HG02678 (cell line): ENCODE results near the gene PDLIM5.

ENCODE experiments used
- ATAC-seq: cut with Tn5 transposase; IDR thresholded peaks from one replicate; pipeline ENCODE4 v1.9.1; 2021; ENCODE audit warnings: mild to moderate bottlenecking, moderate library complexity; ENCODE audit not compliant: unreplicated experiment

The PDLIM5 gene

DNA sequence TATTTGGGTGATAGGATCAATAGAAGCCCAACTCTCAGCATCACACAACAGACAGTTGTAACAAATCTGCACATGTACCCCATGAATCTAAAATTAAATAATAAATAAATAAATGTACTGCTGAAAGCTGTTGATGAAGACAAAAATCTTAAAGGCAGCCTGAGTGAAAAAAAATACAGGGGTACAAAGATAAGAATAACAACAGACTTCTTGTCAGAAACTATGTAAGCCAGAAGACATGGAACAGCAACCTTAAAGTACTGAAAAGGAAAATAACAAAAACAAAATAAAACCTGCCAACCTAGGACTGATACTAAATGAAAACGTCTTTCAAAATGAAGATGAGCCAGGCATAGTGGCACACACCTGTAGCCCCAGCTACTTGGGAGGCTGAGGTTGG is 25.0 kb upstream of the PDLIM5 start:
- ATAC-seq = no peak

DNA sequence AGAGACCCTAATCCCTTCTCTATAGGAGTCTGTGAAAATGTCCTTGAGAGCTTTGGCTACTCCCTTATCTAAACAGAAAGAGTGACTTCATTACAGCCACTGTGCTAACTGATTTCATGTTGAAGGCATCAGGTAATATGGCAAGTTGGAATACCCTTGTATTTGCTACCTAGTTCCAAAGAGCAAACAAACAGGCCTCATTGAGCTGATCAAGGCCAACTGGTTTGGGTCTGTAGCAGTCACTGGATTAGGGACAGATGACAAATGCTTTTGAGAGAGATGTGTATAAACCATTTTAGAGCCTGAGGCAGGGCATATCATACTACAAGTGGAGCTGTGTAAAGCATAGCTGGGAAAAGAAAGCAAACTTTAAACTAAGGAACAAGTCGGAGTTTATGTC is 22.9 kb upstream of the PDLIM5 start:
- ATAC-seq = no peak

DNA sequence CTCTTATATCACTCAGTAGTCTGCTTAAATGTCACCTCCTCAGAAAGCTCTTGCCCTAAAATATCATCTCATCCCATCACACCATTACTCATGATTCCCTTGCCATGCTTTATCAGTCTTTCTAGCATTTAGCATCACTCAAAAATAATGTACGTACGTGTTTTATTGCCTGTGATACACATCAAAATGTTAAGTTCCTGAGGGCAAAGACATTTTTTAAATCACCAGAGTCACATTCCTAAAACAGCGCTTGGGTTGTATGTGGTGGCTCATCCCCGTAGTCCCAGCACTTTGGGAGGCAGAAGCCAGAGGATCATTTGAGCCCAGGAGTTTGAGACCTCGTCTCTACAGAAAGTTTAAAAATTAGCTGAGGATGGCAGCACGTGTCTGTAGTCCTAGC is 21.3 kb upstream of the PDLIM5 start:
- ATAC-seq = no peak

DNA sequence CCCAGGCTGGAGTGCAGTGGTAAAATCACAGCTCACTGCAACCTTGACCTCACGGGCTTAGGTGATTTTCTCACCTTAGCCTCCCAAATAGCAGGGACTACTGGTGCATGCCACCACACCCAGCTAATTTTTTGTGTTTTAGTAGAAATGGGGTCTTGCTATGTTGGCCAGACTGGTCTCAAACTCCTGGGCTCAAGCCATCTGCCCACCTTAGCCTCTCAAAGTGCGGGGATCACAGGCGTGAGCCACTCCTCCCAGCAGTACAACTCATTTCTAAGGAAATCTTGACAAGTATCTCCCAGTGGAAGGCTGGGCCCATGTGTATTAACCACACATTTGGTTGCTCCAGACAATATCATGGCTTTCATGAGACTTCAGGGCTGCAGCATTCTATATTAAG is 20.4 kb upstream of the PDLIM5 start:
- no peak for ATAC-seq

DNA sequence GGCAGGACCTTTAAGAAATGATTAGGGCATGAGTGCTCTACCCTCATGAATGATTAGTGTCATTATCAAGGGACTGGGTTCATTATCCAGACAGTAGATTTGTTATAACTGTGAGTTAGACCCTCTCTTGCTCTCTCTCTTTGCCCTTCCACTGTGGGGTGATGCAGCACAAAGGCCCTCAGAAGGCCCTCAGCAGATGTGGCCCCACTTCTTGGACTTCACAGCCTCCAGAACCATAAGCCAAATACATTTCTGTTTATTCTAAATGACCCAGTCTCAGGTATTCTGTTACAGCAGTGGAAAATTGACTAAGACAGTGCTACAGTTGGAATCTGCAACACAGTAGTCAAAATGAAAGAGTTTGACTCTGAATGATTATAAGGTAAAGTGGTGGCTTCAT is 17.2 kb upstream of the PDLIM5 start:
- no peak for ATAC-seq

DNA sequence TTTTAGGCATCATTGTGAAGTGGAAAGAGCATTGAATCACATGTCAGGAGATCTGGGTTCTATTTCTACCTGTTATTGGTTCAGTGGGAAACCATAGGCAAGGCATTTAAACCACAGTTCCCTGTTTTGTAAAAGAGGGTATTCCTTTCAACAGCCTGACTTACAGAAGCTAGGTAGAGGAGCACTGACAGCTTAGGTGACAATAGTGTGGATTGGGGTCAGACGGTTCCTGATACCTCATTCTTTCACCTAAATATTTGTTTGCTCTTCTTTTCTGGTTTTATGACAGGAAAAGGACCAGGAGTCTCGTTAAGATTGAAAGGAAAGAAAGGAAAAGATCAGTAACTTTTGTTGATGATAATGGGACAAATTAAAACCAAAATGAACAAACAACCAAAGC is 15.9 kb upstream of the PDLIM5 start:
- no peak for ATAC-seq

DNA sequence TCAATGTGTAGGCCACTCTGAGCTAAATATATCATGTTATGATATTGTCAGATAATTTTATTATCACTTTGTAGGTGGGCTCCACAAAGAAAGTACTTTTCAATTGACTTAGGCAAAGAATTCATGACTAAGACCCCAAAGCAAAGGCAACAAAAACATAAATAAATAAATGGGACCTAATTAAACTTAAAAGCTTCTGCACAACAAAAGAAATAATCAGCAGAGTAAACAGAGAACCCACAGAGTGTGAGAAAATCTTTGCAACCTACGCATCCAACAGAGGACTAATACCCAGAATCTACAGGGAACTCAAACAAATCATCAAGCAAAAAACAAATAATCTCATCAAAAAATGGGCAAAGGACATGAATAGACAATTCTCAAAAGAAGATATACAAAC is 15.2 kb upstream of the PDLIM5 start:
- no peak for ATAC-seq

DNA sequence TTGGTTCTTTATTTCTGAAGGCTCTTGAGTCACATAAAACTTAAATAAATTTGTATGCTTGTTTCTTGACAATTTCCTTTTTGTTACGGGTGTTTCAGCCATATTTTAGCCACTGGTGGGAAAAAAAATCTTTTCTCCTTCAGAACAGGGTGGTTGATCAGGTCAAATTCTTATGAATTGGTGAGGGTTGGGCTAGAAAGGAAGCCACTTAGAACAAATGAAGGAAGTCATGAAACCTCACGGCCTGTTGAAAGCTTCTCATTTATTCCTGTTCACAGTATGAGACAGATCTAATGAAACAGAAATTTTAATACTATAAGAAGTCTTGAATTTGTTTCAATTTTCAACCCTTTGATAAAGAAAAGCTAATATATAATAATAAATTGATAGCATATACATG is 12.1 kb upstream of the PDLIM5 start:
- ATAC-seq = no peak

DNA sequence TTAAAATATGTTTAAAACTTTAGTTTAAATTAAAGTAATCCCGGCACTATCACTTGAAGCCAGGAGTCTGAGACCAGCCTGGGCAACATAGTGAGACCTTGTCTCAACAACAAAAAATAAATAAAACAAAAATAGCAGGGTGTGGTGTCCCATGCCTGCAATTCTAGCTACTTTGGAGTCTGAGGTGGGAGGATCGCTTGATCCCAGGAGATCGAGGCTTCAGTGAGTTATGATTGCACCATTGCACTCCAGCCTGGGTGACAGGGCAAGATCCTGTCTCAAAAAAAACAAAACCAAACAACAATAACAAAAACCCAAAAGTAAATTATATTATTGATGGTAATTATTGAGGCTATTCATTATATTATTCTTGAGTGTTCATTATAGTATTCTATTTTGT is 9.9 kb upstream of the PDLIM5 start:
- no peak for ATAC-seq

DNA sequence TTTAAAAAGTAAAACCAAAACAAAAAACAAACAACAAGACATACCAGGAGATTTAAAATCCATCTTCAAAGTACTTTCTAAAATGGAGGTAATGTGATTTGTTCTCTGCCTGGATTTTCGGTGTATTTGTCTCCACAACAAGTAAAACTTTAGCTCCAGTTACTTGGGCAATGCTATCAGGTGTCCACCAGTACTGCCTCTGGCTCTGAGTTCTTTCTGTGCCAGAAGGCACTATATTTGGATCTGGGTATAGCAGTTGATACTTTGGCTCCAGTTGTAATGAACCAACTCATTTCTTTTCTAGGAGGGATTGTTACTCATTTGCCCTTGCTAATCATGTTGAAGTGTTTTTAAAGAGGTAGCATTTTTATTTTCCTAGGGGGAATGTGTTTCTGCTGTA is 9.5 kb upstream of the PDLIM5 start:
- no peak for ATAC-seq

DNA sequence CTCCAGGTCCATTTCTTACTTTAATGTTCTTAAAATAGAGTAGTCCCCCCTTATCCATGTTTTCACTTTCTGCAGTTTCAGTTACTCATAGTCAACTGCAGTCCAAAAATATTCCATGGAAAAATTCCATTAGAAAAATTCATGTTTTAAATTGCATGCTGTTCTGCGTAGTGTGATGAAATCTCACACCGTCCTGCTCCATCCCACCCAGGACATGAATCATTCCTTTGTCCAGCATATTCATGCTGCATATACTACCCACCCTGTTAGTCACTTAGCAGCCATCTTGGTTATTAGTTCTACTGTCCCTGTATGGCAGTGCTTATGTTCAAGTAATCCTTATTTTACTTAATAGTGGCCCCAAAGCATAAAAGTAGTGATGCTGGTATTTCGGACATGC is 5.4 kb upstream of the PDLIM5 start:
- no peak for ATAC-seq

DNA sequence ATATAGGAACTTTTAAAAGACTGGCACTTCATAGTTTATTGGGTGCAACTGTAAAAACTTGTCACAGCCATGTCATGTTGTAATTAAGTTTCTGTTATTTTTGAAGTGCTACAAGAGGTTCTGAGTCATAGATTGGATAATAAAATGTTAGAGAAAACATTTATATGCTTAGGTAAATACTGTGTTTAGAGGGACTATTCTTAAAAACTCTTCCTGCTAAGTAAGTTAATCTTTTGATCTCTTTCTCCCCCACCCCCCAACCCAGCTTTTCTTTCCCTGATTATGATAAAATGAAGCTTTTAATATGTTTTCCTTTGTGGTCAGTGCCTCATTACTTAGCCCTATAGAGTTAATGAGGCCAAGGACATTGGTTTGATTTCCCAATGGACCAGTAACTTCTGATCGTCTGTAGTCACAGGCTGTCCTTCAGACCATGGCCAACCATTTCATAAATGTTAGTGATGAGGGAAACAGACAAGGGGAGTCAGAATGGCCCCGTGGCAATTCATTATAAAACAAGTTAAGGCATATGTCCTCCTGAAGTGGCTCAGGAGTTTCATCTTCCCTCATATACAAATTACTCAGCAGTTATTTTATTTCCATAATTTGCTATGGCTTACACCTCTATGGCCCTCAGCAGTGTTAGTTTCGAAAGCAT is 3.9 kb upstream of the PDLIM5 start:
- ATAC-seq = no peak

DNA sequence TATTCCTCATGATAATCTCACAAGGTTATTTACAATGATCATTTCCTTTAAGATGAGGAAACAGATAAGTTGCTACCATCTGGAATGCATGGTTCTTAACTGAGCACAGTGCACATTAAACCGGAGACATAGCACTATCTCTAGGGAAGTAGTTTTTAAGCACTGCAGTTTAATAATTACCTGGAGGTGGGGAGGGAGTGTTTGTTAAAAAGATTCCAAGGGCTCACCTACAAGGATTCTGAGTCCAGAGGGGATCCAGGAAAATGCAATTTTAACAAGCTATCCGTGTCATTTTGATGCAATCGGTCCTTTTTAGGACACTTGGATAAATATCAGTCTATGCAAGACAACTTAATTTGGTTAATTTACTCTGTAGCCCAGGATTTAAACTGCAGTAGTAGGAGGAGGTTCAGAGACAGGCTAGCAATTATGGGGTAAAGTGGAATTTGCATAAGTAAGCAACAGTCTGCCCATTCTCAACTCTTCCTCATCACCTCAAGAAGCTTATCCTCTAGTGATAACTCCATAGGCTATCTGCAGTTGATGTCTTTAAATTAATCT is 2.8 kb upstream of the PDLIM5 start:
- ATAC-seq = no peak

DNA sequence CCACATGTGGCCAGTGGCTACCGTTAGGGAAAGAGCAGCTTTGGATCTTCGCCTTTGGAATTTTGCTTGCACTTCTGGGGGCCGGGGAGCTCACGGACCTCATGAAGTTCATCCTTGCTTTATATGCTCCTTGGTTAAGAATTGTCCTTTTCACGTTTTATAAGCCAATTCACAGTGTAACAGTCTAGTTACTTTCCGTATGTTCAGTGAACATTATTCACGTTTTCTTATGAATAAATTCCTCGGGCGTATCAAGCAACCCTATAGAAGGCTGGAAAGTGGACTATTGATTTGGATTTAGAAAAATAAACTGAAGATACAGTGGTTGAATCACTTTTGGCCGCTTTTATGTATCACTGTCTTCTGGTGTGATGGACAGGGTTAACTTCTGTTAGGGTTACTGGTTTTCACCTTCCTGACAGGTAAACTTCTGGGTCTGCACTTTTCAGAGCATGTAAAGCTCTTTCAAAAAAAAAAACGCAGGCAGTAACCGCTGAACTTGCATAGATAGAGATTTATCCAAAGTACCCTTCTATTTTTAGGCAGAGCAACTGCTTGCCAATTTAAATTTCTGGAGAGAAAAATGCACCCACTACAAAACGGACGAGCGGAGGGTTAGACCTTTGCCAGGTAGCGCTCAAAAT is 569 bp upstream of the PDLIM5 start:
- no peak for ATAC-seq

DNA sequence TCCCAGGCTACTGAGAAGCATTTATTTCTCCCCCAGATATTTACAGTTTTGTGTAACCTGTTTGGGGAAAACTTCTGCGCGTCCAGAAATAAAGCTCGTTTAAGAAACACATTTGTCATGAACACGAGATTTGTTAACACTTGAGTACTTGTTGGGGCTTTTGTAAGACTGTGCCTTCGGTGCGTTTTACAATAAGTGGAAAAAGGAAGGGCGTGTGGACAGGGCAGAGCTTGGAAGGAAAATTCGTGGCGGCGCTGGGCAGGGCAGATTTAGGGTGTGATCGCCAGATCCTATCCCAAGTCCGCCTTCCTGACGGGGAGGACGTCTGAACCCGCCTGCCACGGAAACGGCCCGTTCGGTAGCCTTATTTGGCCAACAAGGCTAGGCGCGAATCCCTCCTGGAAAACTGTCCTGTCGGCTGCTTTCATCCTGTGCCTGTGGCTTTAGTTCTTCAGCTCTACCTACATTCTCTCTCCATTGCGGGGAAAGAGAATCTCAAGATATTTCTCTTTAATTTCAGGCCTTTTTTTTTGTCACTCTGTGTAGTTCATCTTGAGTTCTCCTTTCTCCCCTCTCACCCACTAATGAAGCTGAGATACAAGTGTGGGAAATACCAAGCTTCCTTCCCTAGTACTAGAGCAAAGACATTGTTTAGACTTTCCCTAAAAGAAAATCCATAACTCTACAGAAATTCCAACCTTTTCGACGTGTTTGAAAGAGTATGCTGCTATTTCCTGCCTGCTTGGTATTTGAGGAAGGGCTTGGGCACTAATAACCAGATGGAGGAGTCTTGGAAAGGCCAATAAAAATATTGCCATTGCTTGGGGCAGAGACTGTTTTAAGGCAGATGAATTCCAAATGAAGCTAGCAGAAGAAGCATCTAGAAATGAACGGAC is 982 bp downstream of the PDLIM5 start:
- peak; percentile 14 for ATAC-seq

DNA sequence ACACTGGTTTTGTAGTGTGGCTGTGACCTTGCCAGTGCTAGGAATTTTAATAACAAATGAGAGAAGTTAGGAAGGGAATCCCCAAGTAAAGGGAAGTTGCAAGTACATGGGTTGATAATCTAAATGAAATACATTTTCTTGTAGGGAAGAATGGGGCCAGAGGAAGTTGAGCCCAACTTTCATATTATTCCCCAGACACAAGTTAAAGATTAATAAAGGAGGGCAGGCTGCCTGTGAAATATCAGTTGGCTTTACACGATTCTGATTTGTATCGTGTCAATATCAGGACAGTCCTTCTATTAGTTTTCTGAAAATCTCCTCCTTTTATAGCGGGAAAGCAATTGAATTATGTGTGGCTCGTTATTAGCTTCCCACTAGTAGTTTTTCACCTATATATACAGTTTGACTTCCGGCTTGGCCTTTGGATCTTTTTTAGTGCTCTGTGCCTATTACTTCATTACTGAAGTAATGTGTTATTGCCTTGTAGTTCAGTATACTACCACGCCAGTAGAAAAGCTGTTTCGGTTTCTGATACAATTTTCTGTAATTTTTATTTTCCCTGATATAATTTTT is 1.7 kb downstream of the PDLIM5 start:
- no peak for ATAC-seq

DNA sequence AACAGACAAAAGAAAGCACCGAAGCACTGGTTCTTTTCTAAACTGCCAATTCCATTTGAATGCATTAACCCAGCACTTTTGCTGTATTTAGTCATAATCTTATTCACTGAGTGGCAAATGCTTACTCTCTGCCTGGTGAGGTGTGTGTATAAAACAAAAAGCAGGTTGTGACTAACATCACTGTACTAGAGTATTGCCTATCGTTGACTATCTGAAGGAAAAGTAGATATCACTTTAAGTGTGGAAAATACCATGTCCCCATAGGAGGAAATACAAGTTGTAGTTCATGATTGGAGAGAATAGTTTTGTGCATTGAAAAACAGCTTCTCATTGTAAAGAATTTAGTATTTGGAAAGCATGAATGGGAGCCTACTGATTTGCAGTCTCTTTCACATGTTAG is 2.7 kb downstream of the PDLIM5 start:
- no peak for ATAC-seq

DNA sequence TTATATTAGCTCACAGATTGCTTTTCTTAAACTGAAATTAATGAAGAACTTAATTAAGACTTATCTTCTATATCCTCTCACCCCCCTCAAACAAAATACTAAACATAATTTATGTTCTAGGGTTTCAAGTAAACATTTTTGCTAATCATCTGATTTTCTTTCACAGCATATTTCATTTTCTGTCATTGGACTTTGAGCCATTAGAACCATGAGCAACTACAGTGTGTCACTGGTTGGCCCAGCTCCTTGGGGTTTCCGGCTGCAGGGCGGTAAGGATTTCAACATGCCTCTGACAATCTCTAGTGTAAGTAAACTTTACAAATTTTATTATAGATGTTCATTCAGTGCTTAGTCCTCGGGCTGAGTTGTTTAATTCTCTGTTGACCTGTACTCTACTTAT is 3.3 kb downstream of the PDLIM5 start:
- ATAC-seq = no peak

DNA sequence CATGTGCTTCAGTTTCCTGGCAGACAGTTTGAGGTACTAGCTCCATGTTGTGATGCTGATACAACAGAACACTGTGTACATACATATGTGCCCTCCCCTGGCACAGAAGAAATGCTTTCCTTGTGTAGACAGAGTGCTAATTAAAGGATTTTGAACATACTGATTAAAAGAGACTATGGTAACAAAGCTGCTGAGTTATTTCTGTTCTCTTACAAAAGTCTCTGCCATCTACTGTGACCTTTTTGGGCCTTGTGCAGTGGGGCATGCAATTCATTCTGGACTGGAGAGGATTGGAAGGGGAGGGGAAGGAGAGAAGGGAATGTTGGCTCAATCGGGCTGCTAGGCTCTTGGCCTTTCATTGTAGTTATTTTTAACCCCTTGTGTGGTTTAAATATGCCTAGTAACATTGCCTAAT is 6.0 kb downstream of the PDLIM5 start:
- no peak for ATAC-seq

DNA sequence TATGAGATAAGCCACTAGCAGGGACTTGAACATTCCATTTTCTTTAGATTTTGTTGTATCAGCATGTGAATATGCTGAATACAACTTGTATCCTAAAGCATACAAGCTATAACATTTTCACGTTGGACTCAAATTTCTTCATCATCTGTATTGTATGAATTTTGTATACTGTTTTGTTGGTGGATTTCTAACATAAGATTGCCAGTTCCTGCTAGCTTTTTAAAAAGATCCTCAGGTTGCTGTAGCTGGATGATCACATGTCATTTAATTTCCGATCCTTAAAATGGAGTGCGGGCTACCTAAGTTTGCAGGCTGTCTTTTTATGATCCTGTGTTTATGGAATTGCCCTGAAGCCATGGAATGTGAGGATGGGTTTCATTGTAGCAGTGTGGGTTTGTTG is 6.9 kb downstream of the PDLIM5 start:
- no peak for ATAC-seq

DNA sequence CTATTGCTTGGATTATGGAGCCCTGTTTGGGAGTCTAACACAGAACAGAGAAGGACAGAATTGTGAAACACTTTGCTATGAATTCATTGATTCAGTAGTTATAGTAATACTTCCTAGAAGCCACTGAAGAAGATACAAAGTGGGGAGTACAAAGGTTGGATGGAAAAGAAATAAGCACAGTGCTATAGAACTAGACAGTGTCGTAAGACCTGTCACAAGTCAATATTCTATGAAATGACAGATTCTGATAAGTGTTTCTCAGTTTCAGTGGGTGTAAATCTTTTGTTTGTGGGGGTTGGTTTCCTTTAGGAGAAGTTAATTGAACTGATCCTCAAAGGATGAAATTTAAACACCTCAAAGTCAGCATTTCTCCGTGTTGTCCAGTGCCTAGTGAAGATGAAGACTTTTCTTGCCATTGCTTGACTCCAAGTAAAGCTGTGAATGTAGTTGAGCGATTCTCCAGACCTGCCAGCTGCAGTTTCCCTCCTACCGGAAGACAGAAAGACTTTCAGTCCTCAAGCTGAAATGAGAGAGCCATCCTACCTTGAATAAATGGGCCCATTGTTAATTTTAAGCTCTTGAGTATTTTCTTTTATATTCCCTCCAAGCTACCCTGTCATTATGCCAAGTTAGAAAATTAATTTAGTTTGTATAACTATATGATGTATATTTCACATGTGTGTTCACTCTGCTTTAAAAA is 7.9 kb downstream of the PDLIM5 start:
- no peak for ATAC-seq
